ENCODE results near the gene SYT15.
A peak's percentile ranks its signal among the peaks of the same experiment; 100 is the strongest.

The SYT15 gene

GRCh38 chr10:46538155-46538554, 40.8 kb upstream of the SYT15 start:
- no peak for TF ChIP-seq CTCF (conservative IDR thresholded peaks at IDR 0.05; ENCODE audit: control insufficient read depth, insufficient read depth, low read depth, low read length)
- H3K4me3 ChIP-seq (ENCODE audit: control insufficient read depth, low read depth, low read length), result no peak overlapping the region
- no peak for DNase-seq (ENCODE audit: low read depth)

DNA sequence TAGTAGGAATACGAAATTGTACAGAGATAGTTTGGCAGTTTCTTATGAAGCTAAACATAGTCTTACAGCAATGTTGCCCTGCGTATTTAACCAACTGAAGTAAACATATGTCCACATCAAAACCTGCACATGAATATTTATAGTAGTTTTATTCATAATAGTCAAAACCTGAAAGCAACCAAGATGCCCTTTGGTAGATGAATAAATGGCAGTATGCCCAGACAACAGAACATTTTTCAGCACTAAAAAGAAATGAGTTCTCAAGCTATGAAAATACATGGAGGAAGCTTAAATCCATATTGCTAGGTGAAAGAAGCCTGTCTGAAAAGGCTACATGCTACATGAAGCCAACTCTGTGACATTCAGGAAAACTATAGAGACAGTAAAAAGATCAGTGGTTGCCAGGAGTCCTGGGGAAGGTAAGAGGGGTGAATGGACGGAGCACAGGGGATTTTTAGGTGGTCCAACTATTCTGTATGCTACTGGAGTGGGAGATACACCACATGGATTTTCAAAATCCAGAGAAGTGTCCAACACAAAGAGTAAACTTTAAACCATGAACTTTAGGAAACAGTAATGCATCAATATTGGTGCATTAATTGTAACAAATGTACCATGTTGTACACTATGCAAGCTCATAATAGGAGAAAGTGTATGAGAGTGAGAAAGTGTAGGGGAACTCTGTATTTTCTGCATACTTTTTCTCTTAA, 40.1 kb upstream of the SYT15 start:
- H3K4me3 ChIP-seq (ENCODE audit: control insufficient read depth, low read depth, low read length), result no peak overlapping the region
- no peak for DNase-seq (ENCODE audit: low read depth)
- no peak for TF ChIP-seq CTCF (conservative IDR thresholded peaks at IDR 0.05; ENCODE audit: control insufficient read depth, insufficient read depth, low read depth, low read length)

- no peak overlapping the region for H3K4me3 ChIP-seq (ENCODE audit: control insufficient read depth, low read depth, low read length)
- no peak for TF ChIP-seq CTCF (conservative IDR thresholded peaks at IDR 0.05; ENCODE audit: control insufficient read depth, insufficient read depth, low read depth, low read length)
- DNase-seq (ENCODE audit: low read depth), result no peak
These were observed 39.1 kb upstream of the SYT15 start for GRCh38 chr10:46539596-46540411.

DNA sequence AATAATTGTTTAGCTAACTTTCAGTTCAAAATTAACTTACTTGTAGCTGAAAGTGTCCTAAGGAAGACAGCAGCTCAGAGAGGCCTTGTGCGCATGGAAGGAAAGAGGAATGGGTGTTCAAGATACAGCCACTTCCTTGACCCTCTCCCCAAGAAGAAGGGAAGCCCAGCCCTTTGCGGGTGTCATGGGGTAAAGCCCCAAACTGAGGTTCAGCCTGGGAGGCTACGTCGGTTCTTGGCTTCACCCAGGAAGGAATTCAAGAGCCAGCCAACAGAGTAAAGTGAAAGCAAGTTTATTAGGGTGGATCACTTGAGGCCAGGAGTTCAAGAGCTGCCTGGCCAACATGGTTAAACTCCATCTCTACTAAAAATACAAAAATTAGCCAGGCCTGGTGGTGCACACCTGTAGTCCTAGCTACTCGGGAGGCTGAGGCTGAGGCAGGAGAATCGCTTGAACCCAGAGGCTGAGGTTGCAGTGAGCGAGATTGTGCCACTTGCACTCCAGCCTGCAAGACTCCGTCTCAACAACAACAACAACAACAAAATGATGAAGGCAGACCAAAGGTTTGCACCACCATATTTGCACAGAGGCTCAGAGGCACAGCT, 38.4 kb upstream of the SYT15 start:
- no peak for DNase-seq (ENCODE audit: low read depth)
- no peak for TF ChIP-seq CTCF (conservative IDR thresholded peaks at IDR 0.05; ENCODE audit: control insufficient read depth, insufficient read depth, low read depth, low read length)
- H3K4me3 ChIP-seq (ENCODE audit: control insufficient read depth, low read depth, low read length), result no peak overlapping the region

- H3K4me3 ChIP-seq (ENCODE audit: control insufficient read depth, low read depth, low read length), result peak overlapping the region; percentile 15
- TF ChIP-seq CTCF (conservative IDR thresholded peaks at IDR 0.05; ENCODE audit: control insufficient read depth, insufficient read depth, low read depth, low read length), result no peak
- DNase-seq (ENCODE audit: low read depth), result no peak
These were observed 37.8 kb upstream of the SYT15 start for GRCh38 chr10:46541017-46541661.

DNA sequence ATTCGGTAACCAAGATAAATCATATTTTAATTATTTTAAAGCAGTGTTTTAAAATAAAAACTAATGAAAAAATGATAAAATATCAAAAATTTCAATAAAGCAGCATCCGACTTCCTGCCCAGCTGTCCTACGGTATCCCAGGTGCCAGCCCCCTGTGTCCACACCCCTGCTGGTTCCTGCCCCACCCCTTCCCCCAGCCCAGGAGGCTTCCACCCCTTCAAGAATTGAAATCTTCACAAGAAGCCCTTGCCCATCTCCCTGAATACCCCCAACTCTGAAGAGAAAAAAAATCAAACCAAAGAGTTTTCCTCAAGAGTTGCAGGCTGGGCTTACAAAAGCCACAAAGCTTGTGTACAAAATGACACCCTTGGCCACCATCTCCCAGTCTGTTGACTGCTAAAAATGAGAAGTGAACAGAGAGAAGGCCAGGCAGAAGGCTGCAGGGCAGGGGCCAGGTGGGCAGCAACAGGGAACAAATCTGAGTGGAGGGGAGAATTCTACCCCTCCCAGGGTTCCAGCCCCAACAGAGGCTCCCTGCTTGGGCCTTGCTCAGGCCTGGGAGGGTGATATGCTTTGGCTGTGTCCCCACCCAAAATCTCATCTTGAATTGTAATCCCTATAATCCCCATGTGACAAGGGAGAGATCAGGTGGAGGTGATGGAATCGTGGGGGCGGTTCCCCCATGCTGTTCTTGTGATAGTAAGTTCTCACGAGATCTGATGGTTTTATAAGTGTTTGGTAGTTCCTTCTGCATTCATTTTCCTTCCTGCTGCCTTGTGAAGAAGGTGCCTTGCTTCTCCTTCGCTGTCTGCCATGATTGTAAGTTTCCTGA, 37.0 kb upstream of the SYT15 start:
- TF ChIP-seq CTCF (conservative IDR thresholded peaks at IDR 0.05; ENCODE audit: control insufficient read depth, insufficient read depth, low read depth, low read length), result no peak
- DNase-seq (ENCODE audit: low read depth), result no peak
- no peak overlapping the region for H3K4me3 ChIP-seq (ENCODE audit: control insufficient read depth, low read depth, low read length)

Data from fibroblast of mammary gland (primary cell).